HG02588 (cell line): ENCODE data around the gene NEB.
"Not testable (repeated sequence)": the region's sequence is repeated elsewhere in the genome, so short reads cannot be mapped to it uniquely, and the experiment has no call there.

Source experiments
- ATAC-seq: cut with Tn5 transposase; IDR thresholded peaks from one replicate; pipeline ENCODE4 v1.9.1; 2021; ENCODE audit warnings: mild to moderate bottlenecking, moderate library complexity; ENCODE audit not compliant: unreplicated experiment

NEB gene

DNA sequence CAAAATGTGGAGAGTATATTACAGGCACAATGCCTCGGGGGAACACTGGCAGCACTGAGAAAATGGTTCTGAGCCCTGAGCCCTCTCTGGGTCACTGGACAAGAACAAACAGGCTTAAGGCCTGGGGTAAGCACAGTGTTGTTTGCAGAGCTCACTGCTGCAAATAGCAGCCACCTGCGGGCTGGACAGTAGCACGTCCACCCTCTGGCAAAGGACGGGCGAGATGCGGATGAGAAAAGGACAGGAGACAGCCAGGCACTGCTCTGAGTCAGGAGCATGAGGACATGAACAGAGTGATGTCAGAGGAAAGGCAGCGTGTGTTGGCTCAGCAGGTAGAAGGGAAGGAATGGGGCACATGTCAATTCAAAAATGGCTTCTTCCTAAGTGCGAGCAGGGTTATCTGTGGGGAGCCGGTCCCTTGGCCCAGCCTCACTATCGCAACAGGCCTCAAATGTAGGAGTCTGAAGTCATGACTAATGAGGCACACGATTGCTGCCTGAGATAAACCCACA lies 25.9 kb upstream of the NEB start:
- ATAC-seq: no peak

DNA sequence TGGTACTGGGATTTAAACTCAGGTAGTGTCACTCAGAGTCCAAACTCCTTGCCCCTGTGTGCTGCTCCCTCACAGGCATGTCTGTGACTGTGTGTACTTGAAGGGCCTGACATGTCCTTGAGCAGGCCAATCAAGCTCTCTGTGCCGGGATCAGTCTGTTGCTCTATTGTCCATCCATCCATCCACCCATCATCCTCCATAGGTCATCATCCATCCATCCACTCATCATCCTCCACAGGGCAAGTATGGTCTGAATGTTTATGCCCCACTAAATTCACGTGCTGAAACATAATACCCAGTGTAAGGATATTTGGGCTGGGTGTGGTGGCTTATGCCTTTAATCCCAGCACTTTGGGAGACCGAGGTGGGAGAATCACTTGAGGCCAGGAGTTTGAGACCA lies 24.5 kb upstream of the NEB start:
- no peak for ATAC-seq

- ATAC-seq: no peak
Observed at GRCh38 chr2:151757861-151758260, 23.6 kb upstream of the NEB start.

GRCh38 chr2:151756820-151757219 lies 22.5 kb upstream of the NEB start:
- no peak for ATAC-seq

DNA sequence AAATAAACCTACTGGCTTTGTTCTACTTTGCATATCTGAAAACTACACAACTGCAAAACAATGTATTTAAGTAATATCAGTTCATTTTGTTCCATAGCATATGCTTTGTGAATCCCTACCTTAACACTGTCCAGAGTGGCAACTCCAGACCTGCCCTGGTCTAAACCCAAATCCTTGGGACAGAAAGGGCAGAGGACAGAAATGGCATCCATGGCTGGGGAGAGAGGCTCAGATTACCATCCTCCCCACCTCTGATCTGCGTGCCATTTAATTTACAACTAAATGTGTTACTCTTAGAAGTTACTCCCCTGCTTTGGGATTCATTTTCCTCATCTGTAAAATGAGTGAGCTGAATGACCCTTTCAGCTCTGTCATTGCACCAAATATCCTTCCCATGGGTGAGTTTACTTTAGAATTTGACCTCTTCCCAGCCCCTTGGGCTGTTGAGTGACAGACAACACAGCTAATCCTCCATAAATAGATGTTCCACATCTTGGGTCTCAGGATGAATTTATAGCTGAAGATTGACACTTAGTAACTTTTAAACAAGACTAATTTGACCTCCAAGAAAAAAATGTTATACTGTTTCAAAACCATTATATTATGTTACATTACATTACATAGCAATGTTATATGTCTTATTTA lies 20.1 kb upstream of the NEB start:
- ATAC-seq: no peak

GRCh38 chr2:151753540-151753939 lies 19.3 kb upstream of the NEB start:
- ATAC-seq: no peak

DNA sequence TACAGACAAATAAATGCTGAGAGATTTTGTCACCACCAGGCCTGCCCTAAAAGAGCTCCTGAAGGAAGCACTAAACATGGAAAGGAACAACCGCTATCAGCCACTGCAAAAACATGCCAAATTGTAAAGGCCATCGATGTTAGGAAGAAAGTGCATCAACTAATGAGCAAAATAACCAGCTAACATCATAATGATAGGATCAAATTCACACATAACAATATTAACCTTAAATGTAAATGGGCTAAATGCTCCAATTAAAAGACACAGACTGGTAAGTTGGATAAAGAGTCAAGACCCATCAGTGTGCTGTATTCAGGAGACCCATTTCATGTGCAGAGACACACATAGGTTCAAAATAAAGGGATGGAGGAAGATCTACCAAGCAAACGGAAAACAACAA lies 11.0 kb upstream of the NEB start:
- not testable (repeated sequence) for ATAC-seq

DNA sequence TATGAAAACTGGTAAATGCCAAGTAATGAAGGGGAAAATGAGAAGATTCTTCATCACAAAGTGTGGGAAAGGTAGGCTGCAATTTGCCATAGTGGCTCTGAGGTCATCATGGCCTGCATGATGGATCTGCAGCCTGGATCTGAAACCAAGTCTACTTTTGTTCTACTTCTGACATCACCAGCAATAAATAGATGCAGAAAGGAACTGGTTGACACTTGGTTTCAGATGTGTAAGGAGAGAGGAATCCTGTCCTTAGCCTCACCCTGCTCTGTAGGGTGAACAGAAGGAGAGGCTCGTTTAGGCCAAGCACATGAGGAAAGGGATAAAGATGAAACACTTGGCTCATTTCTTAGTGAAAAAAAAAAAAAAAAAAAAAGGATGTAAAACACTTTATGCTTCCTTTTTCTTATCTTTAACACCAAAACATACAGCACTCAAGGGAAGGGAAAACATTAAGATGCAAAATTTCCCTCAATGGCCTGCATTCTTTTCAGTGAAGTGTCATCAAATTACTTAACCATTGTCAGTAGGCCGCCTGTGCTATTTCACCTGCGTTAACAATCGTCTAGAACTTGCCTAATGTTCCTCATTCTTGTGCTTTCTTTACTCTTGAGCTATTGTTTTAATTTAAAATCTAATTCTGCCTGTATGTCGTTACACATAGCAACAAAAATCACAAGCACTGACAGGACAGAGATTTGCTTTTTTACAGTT lies 3.9 kb downstream of the NEB start:
- peak; percentile 64 for ATAC-seq

DNA sequence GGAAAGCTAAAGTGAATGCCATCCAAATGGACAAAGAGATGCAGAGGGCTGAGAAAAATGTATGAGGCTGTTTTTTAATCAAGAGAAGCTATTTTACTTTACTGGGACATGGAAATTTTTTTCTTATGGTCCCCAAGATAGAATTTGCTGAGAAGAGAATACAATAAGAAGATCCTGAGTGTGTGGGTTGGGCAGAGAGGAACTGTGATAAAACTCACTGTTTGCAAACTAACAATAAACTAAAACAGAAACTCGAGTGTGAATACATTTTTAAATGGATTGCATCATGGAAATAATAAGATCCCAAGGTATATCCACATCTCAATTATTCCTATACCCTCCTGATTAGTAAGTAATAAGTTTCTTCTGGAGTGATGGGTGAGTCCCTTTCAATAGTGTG lies 4.4 kb downstream of the NEB start:
- no peak for ATAC-seq

DNA sequence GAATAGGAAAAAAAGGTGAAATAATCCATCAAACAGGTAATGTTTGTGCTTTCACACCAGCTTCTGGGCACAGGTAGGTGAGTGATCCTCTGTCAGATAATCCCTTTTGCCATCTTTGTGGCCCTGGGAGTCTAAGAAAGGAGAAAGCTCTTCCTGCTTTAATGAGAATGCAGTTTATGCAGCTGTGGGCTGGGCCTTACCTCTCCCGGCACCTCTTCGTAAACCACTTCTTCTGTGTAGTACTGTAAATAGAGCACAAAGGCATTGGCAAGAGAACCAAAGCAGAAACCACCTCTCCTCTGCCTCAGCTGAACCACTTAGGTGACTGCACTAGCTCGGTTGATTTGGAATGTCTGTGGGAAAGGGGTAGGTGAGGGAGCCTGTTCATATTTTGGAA lies 4.9 kb downstream of the NEB start:
- no peak for ATAC-seq

GRCh38 chr2:151728804-151729414 lies 5.4 kb downstream of the NEB start:
- no peak for ATAC-seq

DNA sequence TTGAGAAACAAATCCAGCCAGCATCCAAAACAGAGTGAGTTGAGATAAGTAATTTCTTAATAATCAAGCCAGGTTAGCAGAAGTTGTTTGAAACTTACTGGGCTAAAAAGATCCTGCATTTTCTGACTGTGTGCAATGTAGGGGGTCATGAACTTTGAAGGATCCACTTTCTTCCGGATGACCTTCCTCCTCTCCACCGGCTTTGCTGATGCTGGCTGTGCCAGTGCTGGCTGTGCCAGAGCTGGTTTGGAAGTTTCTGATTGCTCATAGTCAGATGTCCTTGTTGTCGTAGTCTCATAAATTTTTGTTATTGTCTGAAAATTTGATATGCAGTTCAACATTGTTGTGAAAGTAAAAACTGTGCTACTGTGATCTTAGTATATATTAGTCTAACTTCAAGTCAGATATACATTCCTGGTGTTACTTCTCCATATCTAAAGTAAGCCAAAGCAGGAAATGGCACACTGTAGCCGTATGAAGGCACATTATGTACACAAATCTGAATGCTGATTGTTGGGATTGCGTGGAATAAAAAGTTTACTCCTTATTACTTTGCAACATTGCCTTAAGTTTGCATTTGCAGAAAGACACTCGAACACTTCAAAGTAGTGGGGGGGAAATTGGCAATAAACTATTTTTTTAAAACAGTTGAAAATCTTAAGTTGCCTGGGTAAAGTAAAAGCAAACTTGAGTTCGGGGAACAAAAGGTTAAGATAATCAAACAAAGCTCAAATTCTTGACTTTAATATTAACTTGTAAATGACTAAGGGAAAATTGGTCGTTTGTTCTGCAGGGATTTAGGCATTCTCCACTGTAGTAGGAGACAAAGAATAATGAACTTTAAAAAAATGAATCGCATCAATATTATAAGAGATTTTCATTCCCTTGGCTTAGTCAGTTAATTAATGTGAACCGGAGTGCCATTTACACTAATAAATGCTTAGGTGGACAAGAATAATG lies 6.4 kb downstream of the NEB start:
- ATAC-seq: no peak

- ATAC-seq: no peak
Observed at GRCh38 chr2:151721161-151721560, 13.1 kb downstream of the NEB start.

DNA sequence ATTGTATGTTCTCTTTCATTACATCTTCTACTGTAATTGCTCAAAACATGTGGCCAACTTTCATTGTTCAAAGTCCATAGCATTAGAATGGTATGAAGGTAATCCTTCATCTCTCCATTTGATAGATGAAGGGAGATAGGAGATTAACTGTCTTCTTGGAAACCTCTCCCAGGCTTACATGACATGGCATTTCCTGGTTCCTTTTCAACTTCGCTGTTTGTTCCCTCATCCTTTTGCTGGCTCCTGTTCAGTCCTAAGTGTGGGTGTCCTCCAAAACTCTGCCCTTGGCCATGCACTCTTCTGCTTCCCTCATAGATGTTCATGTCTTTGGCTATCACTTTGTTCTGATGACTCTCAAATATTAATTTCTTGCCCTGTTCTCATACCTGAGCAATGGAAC lies 13.8 kb downstream of the NEB start:
- no peak for ATAC-seq

- no peak for ATAC-seq
Observed at GRCh38 chr2:151718796-151719195, 15.5 kb downstream of the NEB start.

DNA sequence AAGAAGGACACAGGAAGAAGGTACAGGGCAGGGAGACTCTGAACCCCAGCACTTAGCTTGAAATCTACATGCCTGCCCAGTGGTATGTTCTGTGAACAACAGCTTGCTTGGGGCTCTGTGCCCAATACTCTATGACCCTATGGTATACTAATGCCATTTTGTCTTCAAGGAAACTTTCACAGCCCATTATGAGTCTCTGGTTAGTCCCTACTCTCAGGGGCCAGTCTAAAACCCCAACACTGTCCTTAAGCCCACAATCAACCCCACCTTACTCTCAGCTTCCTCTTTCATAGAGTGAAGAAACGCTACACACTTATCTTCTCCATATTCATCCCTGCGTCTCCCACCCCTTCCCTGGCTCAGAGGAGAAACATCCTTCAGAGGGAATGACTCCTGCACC lies 16.0 kb downstream of the NEB start:
- ATAC-seq: no peak

GRCh38 chr2:151716721-151717120 lies 17.6 kb downstream of the NEB start:
- no peak for ATAC-seq

DNA sequence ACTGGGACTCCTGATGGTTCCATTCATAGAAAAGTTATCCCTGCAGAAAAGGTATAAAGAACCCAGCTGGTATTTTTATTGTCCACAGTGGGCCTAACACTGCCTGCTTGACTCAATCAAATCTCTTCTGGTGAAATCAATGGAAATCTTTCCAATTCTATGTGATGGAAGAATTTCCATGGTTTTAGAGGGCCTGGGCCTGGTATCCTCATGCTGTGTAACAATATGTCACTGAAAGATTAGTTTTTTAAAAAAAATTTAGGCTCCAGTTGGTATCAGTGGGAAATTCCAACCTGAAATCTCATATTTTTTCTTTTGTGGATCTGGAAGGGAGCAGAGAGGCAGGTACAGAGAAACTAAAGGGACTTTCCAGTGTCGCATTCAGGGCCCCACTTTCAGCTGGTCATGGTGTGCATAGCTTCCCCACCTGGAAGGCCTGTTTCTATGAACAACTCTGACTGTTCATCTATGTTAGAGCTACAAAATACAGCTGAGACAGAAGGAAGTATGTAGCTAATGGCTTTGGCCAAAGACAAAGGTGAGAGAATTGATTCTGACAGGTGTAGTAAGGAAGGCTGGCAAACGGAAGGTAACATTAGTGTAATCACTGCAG lies 20.9 kb downstream of the NEB start:
- no peak for ATAC-seq

GRCh38 chr2:151711025-151711424 lies 23.3 kb downstream of the NEB start:
- ATAC-seq: no peak

- ATAC-seq: no peak
Observed at GRCh38 chr2:151708788-151709187, 25.5 kb downstream of the NEB start.

DNA sequence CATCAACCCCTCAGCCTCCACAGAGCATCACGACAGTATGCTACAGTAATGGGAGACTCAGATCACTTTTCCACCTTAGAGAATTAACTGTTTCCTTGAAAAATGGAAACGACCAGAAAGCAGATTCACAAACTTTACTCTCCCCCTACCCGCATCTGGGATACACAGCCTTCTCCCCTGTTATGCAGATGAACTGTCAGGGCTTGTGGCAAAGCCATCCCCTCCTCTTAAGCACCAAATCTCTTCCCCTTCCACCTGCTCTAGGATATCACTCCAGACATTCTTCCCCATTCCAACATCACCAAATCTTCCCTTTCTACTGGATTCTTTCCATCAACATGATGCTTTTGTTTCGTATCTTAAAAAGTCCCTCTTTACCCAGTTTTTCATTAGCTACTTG lies 26.4 kb downstream of the NEB start:
- no peak for ATAC-seq
